Uterus (tissue), 4 donors: ENCODE results near the gene SLC26A6. TPM values are rescaled to one million over a fixed set of nuclear protein-coding genes. Genes with fewer than 3 reads are reported as not detected.

Source experiments
- DNase-seq, 2 donors: peaks; one replicate each; pipeline ENCODE4 v3.0.0-alpha.2; 2019 to 2020
- H3K27ac ChIP-seq, 2 donors: fragments of 200-600 bp; sonication (generic); 1 replicate in 1 of 2; 2 replicates in 1 of 2; pipeline ENCODE4 v1.5.1; 2016 to 2018
- H3K27me3 ChIP-seq, 2 donors: fragments of 200-600 bp; sonication (generic); one replicate each; pipeline ENCODE4 v1.5.1; 2018 to 2019; ENCODE audit warnings: control low read depth in 1 of 2
- H3K36me3 ChIP-seq, 2 donors: fragments of 200-600 bp; sonication (generic); one replicate each; pipeline ENCODE4 v1.5.1; 2019; ENCODE audit warnings: control low read depth in 1 of 2
- H3K4me1 ChIP-seq, 2 donors: fragments of 200-600 bp; sonication (generic); one replicate each; pipeline ENCODE4 v1.5.1; 2018 to 2019; ENCODE audit warnings: control low read depth in 1 of 2
- H3K4me3 ChIP-seq, 2 donors: fragments of 200-600 bp; sonication (generic); 1 replicate in 1 of 2; 2 replicates in 1 of 2; pipeline ENCODE4 v1.5.1; 2018 to 2019; ENCODE audit warnings: mild to moderate bottlenecking in 1 of 2
- H3K9me3 ChIP-seq, 2 donors: fragments of 200-600 bp; sonication (generic); one replicate each; pipeline ENCODE4 v1.5.1; 2019; ENCODE audit warnings: control low read depth in 1 of 2
- POLR2A ChIP-seq, 2 donors: fragments of 450-650 bp; IDR thresholded peaks; one replicate each; pipeline ENCODE4 v1.6.1; 2016; ENCODE audit warnings: antibody characterized with exemption in 2 of 2, mild to moderate bottlenecking in 1 of 2, moderate library complexity in 1 of 2
- intact Hi-C: fragments of 100-400 bp; cut with DNase I; formaldehyde crosslinking; loops from one replicate; pipeline ENCODE4 v1.15.1; 2023; ENCODE audit warnings: low total_unique reads
- microRNA counts, 2 donors: library from miRNA; unstranded; fragments of <30 nt; microRNA quantifications; one replicate each; lab custom pipeline; 2016 to 2017
- microRNA-seq: library from miRNA; unstranded; fragments of <30 nt; microRNA quantifications from one replicate; pipeline ENCODE4, GENCODE V29; 2016; ENCODE audit warnings: borderline microRNAs expressed, borderline replicate concordance
- small RNA-seq: library from RNA; depleted of rRNA; stranded (forward); fragments of <200 nt; gene quantifications from one replicate; pipeline ENCODE3, GENCODE V24; 2016
- total RNA-seq, 4 donors: library from RNA; depleted of rRNA in 3 of 4; stranded (reverse); fragments of >200 nt in 3 of 4; gene quantifications; one replicate each; pipeline versions ENCODE4 v1.1.0 to v1.2.4, GENCODE V29; 2014 to 2023
- donor health status: DM: yes; HTN: yes; CAD: no.

Gene SLC26A6
- total RNA-seq, 4 donors from 2014 or later, result 0.59 to 98.1 (median 15.2) TPM

- intact Hi-C loops, result no loop called here
- H3K27ac ChIP-seq, result no peak overlapping the region
- no peaks in the 10 kb centered on the region for H3K36me3 ChIP-seq
- H3K9me3 ChIP-seq, result no peaks in the 10 kb centered on the region
- H3K27me3 ChIP-seq, result no peaks in the 10 kb centered on the region
- H3K4me3 ChIP-seq, result no peak overlapping the region
- no peaks in the 10 kb centered on the region for H3K4me1 ChIP-seq
- TF ChIP-seq POLR2A (IDR thresholded peaks at IDR 0.05), result no peak
- DNase-seq, result no peak
Observed at GRCh38 chr3:48576647-48577046, 58.6 kb downstream of the SLC26A6 start.

MicroRNAs encoded within 50 kb of the gene (microRNA counts, 767-probe panel; counts per million panel counts)
- microRNA hsa-miR-711 (lab: Ali Mortazavi, UCI), result 0 counts per million in 2 donors

Small RNA genes lying within 50 kb of the gene (microRNA-seq; reads per million reads assigned to microRNA genes)
- not detected for gene MIR4793
- gene MIR711, result not detected

Small RNA genes lying within 50 kb of the gene (small RNA-seq; reads per million reads assigned to genes)
- gene AC141002.1, result not detected

Other genes starting within 250 kb of the SLC26A6 start
- 100 to 1,000 TPM in 1 of 4 donors, 10 to 100 TPM in 3; 23.5 to 133 (median 60.9) TPM for gene PLXNB1, start 205.4 kb downstream of the SLC26A6 start, total RNA-seq
- 10 to 100 TPM in 2 of 4 donors, 1 to 10 TPM in 2; 2.6 to 11.1 (median 7.8) TPM for gene CCDC51, start 195.3 kb downstream of the SLC26A6 start, total RNA-seq
- 100 to 1,000 TPM in 3 of 4 donors, 10 to 100 TPM in 1; 94.8 to 195 (median 141) TPM for gene TMA7, start 195.2 kb downstream of the SLC26A6 start, total RNA-seq
- 10 to 100 TPM in 1 of 4 donors, 1 to 10 TPM in 3; 5.3 to 11.5 (median 7.5) TPM for gene ATRIP, start 188.7 kb downstream of the SLC26A6 start, total RNA-seq
- gene SHISA5, start 131.3 kb downstream of the SLC26A6 start, total RNA-seq, result 100 to 1,000 TPM in 1 of 4 donors, 10 to 100 TPM in 3; 52.4 to 210 (median 72.8) TPM
- 10 to 100 TPM in 2 of 4 donors, 1 to 10 TPM in 2; 3.2 to 11.5 (median 10.1) TPM for gene PFKFB4, start 78.7 kb downstream of the SLC26A6 start, total RNA-seq
- gene UCN2, start 71.7 kb downstream of the SLC26A6 start, total RNA-seq, result under 1 TPM in 1 of 4 donors, not detected in 3; 0.49 TPM
- 10 to 100 TPM in 3 of 4 donors, under 1 TPM in 1; 0.88 to 21.6 (median 19.1) TPM for gene COL7A1, start 40.1 kb downstream of the SLC26A6 start, total RNA-seq
- gene UQCRC1, start 25.8 kb downstream of the SLC26A6 start, total RNA-seq, result 100 to 1,000 TPM in 3 of 4 donors, 10 to 100 TPM in 1; 54.4 to 409 (median 155) TPM
- gene TMEM89, start 13.7 kb downstream of the SLC26A6 start, total RNA-seq, result not detected
- 1 to 10 TPM in 2 of 4 donors, under 1 TPM in 1, not detected in 1; under 0.01 to 3.4 (median 1.3) TPM for gene CELSR3, start 27.4 kb upstream of the SLC26A6 start, total RNA-seq
- 10 to 100 TPM; 11.0 to 48.9 (median 25.6) TPM for gene NCKIPSD, start 50.5 kb upstream of the SLC26A6 start, total RNA-seq
- gene IP6K2, start 81.8 kb upstream of the SLC26A6 start, total RNA-seq, result 10 to 100 TPM; 45.6 to 91.7 (median 78.0) TPM
- gene PRKAR2A, start 212.4 kb upstream of the SLC26A6 start, total RNA-seq, result 10 to 100 TPM in 3 of 4 donors, 1 to 10 TPM in 1; 5.4 to 59.0 (median 26.3) TPM